GM12892 (cell line): ENCODE results near the gene MLXIP.

ENCODE experiments used
- POLR2A ChIP-seq: IDR thresholded peaks from 2 replicates; pipeline ENCODE4 v1.6.1; 2011; ENCODE audit warnings: low read depth, low read length, control low read depth
- POLR2AphosphoS5 ChIP-seq: IDR thresholded peaks from 2 replicates; pipeline ENCODE4 v1.6.1; 2011; ENCODE audit warnings: low read depth, low read length, control low read depth

- no peak for TF ChIP-seq POLR2AphosphoS5
- TF ChIP-seq POLR2A, result no peak
Observed at GRCh38 chr12:122036153-122036552, 42.4 kb upstream of the MLXIP start.
